Activated CD8-positive, alpha-beta memory T cell treated with anti-CD3 and anti-CD28 coated beads for 48 hours (primary cell): ENCODE measurements around the gene PLEKHF1.
"Not testable (repeated sequence)": the region's sequence is repeated elsewhere in the genome, so short reads cannot be mapped to it uniquely, and the experiment has no call there.

ENCODE experiments used
- DNase-seq, 3 experiments: peaks; one replicate each; pipeline ENCODE4 v3.0.0-alpha.2; 2020; ENCODE audit warnings: low read depth in 2 of 3, low spot score in 2 of 3

The PLEKHF1 gene

DNA sequence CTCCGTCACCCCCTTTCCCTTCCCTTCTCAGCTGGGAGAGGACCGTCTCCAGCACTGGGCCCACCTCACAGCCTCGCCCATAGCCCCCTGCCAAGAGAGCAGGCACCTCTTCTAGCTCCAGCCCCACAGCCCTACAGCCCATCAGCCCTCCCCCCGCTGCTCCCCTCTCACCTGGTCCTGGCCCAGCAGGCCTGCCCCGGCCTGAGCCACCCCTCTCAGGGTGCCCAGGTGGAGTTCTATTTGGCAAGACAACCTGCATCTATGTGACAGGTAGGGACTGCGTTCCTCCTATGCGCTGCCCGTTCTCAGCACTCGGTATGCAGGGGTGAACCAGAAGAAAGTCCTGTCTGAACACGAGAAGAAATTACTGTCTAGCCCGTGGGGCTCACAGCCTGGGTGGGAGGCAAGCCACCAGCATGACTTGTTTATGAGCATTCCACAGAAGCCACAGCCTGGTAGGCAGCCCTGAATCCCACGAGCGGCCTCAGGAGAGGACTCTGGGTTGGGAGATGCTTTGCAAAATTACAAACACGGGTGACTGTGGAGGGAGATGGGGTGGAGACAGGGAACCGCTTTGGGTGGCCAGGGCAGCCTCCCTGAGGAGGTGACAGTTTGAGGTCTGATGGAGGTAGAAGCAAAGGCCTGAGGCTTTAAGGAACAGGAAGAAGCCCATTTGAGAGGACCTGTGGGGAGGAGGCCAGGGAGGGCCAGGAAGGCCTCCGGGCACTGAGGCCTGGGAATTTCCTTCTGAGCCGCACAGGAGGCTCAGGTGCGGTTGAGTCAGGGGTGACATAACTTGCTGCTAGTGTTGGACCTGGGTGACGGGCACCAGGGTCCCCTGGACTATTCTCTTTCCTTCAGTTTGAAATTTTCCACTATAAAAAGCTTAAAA is 1.2 kb upstream of the PLEKHF1 start:
- no peak for DNase-seq

- no peak for DNase-seq
Measured at GRCh38 chr19:29664753-29665214, 477 bp upstream of the PLEKHF1 start.

DNA sequence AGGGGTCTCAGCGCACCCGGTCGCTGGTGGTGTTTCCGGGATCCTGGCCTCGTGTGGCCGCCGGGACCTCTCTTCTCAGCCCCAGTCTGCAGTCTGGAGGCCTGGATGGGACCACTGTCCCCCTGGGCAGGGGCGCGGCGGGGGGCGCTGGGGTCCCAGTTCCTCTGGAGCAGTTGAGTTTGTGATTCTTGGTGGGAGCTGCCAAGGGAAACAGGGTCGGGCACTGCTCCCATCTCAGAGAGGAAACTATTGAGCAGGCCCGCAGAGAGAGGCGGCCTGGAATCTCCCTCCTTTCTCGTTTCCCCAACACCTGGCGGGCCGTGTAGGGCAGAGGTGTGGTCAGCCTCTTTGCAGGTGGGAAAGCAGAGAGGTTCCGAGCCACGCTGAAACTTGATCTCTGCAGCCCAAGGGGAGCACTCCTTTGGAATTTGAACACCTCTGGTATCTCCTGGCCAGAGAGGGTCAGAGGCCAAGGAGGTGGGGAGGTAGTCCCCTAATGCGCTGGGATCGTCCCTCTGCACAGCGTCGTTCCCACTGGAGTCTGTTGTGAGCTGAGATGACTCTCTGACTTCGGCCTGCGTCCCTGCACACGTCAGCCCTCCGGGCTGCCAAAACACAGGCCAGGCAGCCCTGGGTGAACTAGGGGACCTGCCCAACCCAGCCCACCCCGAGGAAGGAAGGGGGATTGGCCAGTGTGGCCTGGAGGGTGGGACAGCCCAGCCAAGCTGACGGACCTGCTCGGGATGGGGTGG is 741 bp downstream of the PLEKHF1 start:
- DNase-seq = no peak

DNA sequence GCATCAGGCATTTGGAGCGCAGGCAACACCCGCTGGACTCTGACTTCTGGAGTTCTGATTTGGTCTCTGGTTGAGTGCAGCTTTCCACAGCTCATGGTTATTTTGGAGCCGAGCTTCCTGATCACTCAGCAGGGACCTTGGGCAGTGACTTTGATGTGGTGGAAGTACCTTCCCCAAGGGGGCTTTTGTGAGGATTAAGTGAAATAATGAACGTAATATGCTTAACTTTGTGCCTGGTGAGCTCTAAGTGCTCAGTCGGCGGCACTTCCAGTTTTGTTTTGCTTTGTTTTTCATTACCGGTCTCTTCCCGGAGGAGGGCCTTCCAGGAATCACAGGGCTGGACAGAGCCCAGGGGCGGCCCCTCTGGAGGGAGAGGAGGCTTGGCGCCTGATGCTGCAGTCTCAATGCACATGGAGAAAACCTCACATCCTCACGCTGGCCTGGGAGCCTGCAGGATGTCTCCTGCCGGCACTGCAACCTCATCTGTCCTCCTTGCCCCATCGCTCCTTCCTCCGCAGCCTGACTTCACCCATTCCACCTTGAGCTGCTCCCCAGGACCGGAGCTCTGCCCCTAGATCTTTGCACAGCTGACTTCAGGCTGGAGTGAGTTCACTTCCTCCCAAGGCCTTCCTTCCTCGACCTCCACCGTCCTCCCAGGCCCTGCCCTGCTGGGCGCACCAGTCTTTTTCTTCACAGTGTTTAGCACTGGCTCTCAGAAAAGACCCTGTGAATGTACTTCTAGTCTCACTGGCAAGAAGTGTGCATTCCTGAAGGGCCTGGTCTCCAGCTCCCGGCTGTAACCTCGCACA is 1.5 kb downstream of the PLEKHF1 start:
- no peak for DNase-seq

GRCh38 chr19:29667387-29667783 is 2.1 kb downstream of the PLEKHF1 start:
- no peak for DNase-seq

DNA sequence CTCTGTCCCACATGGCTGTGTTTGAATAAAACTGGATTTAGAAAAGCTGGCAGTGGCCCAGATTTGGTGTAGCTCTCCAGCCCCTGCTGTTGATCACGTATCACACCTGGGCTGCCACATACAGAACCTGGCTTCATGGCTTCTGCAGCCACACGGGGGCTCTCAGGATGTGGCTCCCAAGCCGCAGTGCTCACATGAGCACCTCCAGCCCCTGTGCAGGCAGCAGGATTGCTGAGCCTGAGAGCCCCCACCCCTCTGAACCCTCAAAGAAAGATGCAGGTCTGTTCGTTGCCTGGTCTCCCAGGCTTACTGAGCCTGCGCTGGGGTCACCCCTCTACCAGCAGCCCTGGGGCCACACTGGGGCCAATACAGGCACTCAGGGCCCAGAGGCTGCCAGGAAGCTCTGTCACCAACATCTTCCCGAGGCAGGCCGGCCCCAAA is 2.7 kb downstream of the PLEKHF1 start:
- no peak for DNase-seq

GRCh38 chr19:29668746-29669609 is 3.7 kb downstream of the PLEKHF1 start:
- DNase-seq = no peak

DNA sequence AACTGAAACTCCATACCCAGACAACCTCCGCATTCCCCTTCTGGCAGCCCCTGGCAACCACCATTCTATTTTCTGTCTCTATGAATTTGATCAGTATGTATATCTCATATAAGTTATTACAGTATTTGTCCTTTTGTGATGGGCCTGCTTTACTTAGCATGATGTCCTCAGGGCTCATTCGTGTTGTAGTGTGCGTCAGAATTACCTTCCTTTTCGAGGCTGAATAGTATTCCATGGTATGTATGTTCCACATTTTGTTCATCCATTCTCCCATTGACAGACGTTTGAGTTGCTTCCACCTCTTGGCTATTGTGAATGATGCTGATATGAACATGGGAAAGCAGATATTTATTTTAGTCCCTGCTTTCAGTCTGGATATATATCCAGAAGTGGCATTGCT is 5.0 kb downstream of the PLEKHF1 start:
- no peak for DNase-seq

DNA sequence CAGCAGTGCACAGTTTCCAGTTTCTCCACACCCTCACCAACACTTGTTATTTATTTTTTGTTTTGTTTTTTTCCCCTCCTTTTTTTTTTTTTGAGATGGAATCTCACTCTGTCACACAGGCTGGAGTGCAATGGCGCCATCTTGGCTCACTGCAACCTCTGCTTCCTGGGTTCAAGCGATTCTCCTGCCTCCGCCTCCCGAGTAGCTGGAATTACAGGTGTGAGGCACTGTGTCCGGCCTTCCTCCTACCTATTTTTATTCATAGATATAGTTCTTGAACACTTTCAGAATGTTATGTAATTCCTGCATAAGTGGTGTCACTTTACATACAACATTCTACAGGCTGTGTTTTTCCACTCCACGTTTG is 5.7 kb downstream of the PLEKHF1 start:
- not testable (repeated sequence) for DNase-seq

DNA sequence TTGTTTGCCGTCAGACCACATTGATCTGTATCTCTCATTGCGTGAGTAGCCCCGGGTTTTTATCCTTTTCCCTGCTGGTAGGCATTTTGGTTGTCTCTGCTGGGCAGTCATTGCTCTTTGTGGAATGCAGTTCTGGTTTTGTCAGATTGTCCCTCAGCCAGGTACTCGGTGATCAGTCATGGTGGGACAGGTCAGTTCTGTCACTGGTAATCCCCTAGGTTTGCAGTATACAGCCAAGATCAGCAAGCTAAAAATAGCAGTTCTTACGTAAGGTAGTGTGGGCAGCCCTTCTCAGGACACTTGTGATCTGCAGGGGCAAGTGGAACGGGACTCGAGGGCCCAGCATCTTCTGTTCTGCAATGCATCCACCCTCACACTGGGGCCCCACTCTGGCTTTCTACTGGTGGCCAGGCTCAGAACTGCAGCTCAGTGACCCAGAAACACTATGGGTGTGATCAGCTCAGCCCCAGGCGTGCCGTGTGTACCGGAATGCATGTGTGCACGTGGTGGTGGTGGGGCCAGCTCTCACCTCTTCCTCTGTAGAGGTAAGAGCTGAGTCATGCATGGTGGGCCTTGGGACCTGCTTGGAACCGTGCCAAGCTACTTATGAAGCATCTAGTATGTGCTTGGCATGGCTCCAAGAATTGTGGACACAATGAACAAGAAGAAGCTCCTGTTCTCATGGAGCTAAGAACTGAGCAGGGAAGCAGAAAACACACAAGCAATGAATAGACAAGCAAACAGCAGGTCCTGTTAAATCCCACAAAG is 6.3 kb downstream of the PLEKHF1 start:
- DNase-seq = peak in 2 of 3 experiments; percentile 71

- DNase-seq = no peak
Measured at GRCh38 chr19:29672319-29672932, 7.2 kb downstream of the PLEKHF1 start.

DNA sequence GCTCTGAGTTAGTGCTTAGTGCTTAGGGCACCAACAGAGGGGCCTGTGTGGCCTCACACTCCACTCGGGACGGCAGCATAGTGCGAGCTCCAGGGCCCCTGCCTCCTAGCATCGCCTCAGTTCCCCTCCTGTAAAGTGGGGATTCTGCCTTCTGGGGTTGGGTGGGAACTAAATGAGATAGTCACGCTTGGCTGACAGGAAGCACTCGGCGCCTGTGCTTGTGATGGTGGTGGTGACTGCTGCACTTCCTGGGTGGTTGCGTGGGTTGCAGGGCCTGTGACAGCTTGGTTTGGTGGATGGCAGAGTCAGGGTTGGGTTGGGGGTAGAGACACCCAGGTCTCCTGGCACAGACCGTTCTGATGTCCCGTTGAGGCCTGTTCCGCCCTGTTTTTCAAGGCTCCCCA is 7.7 kb downstream of the PLEKHF1 start:
- DNase-seq = no peak

- DNase-seq = no peak
Measured at GRCh38 chr19:29673451-29674371, 8.4 kb downstream of the PLEKHF1 start.

- DNase-seq = no peak
Measured at GRCh38 chr19:29674374-29675119, 9.3 kb downstream of the PLEKHF1 start.

DNA sequence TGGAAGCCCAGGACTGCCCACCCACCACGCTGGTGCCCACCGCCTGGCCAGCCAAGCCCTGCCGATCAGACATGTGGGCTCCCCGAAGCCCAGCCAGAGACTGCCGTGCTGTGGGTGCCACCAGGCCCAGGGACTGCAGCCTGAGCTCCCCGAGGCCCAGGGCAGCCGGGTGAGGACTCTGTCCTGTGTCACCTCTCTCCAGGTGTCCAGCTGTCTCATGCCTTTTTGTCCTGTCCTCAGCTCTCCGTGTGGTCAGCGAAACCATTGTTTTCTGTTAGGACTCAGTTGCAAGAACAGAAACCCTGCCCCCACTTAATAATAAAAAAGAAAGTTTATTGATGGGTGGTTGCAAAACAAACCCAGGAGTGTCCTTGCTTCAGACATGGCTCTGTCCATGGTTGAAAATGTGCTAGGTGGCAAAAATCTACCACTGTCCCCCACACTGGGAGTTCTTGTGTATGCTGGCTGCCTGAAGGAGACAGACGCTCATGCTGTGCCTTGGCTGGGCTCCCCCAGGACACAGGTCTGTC is 9.9 kb downstream of the PLEKHF1 start:
- DNase-seq = no peak

GRCh38 chr19:29675650-29676186 is 10.5 kb downstream of the PLEKHF1 start:
- DNase-seq = no peak

GRCh38 chr19:29676586-29676985 is 11.3 kb downstream of the PLEKHF1 start:
- DNase-seq = no peak
